ENCODE data around the gene MRGPRE.

- no peak for TF ChIP-seq EZH2 (optimal IDR thresholded peaks at IDR 0.05; ENCODE audit: low read depth, low read length)
- TF ChIP-seq CTCF (IDR thresholded peaks at IDR 0.05; ENCODE audit: low read length), result no peak
These were observed 32.5 kb downstream of the MRGPRE start for GRCh38 chr11:3199537-3200295.
